ENCODE results near the gene PRRT1. TPM values are rescaled to one million over a fixed set of nuclear protein-coding genes. Genes with fewer than 3 reads are reported as not detected.
"Not testable (repeated sequence)": the region's sequence is repeated elsewhere in the genome, so short reads cannot be mapped to it uniquely, and the experiment has no call there.

The PRRT1 gene
- total RNA-seq, 1 donor from 2014 or later, result 0.20 TPM

DNA sequence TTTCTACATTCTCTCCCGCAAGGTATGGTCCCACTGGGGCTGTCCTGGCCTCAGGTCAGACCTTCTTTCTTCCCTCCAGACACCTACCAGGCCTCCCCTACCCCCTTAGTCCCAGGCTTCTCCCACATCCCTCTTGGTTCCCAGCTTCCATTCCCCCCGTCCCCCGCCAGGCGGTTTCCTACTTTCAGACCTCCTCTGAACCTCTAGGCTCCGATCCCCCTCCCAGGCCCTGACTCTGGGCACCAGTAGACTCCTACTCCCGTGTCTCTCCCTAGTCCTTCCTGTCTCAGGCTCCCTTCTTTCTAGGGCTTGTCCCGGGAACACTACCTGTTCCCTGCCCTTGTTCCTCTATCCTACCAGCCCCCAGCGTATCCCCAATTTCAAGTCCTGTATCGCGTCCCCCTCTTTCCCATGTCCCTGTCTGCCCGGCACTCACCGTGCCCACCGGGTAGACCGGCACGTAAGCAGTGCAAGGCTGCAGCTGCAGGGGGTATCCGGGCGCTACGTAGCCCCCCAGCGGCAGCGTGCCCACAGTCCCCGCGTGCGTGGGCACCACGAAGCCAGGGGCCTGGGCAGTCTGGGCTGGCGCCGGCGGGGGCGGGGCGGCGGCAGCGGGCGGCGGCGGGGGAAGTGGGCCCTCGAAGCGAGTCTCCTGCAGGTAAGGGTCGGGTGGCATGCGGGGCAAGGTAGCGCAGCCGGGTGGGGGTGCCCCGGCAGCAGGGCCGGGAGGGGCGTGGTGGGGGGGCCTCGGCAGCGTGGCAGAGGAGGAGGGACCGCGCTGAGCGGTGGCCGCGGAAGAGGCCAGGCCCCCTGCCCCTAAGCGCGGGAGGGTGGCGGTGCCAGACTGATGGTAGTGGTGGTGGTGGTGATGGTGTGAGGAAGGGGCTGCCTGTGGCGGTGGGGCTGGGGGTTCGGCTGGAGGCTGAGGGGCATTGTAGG is 1.5 kb downstream of the PRRT1 start:
- DNase-seq, result no peak

DNA sequence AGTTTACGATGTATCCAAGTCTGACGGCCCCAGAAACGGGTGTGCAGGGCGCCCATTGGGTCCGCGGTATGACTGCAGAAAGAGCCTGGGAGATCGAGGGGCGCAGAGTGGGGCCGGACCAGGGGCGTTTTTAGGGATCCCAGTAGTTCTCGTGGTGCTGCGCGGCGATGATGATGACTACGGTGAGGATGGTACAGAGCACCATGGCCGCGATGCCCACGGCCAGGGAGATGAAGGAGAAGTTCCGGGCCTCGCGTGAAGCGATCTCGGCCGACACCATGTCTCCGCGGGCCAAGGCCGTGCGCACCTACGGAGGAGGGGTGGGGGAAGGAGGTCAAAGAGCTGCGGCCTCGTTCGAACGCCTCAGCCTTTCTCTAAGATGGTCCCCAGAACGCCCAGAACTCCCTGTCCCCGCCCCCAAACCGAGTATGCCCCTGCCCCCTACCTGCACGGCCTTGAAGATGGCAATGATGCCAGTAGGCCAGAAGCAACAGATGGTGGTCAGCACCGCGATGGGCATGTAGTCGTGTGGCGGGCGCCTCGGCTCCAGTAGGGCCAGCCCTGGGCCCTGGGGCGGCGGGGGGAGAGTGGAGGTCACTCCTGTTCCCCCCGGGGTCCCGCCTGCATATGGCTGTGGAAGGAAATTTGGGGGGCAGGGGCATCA is 2.5 kb downstream of the PRRT1 start:
- no peak for DNase-seq

DNA sequence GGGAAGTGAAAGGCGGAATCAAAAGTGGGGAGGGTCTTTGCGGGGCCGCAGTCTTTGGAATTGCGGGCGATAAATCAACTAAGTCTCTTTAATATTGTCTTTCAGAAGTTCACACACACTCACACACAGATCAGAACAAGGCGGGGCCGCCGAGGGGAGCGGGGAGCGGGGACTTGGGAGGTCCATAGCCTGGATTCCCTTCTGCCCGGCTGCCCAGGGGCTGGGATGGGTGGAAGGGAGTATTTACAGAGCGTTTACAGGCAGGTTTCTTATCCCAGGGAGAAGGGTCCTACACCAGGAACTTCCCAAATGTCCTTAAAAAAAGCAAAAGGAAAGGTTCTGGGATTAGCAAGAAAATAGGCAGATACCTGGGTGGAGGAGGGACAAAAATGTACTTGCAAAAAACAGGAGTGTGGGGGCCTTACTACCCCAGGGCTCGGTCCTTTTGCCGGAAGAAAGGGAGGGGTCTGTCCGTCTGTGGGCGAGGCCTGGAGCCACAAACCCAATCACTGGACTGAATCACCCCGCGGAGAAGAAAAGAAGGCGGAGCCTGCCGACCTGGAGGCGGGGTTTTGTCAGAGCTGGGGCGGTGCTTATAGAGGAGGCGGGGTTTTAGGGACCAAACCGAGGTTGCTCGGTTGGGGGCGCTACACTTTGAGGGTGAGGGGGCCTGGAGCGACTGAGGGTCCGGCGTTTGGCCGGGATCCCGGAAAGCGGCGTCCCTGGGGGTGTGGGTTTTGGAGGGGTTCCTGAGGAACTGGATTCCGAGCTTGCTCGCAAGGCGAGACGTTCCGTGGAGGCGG is 3.2 kb downstream of the PRRT1 start:
- DNase-seq, result peak; percentile 48

DNA sequence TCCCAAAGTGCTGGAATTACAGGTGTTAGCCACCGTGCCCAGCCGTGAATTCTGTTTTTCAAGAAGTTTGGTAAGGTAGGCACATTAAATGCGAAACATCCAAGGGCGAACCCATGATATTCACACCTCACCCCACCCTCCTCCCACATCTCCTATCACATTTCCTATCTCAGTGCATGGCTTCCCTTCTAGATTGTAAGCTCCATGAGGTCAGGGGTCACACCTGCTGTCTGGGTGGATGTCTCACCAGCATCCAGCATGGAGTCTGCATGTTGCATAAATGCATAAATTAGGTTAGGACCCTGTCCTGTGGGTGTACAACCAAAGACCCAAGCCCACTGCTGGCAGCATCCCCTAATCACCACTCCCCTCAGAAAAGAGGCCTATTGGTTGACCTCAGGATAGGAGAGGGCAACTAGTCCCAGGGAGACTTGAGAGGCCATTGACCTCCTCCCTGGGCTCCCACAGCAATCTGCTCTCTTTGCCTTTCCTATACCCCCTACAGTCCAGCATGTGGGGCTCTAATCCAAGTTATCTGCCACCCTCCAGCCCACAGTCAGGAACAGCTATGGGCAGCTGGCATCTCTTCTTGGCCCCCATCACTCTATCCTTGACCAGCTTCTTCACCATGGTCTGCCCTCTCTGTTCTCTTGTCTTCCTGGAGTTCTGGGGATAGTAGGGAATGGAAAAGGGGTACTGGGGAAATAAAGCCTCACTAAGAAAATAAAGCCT is 4.2 kb downstream of the PRRT1 start:
- no peak for DNase-seq

DNA sequence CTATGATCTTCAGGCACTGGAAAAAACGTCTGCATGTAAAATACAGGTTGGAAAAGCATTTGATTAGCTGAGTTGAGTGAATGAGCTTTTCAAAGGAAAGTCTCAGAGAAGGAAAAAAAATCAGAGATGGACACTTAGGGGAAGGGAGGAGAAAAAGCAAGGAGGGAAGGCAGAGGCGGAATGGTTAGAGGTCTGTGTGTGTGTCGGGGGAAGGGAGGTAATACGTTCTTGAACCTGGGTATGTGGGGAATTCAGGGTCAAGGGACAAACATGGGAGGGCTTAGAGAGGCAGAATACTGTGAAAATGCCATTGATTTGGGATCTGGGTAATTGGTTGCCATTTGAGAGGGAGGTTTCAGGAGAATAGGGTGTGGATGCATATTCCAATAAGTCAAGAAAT is 5.1 kb downstream of the PRRT1 start:
- DNase-seq, result no peak

DNA sequence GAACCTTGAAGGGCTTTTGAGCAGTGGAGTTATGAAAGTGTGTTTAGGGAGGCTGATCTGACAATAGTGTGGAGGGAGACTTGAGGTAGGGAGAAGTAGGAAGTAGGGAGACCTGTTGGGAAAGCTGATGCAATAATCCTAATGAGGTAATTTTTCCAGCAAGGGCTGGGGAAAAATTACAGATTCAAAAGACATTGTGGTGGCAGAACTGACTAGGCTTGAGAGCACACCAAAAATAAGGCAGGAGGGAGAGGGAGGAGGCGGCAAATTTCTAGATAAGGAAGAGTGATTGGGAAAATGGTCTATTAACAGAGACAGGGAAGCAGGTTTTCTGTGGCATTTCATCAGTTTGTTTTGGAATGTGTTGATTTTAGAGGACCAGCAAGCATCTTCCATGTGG is 5.5 kb downstream of the PRRT1 start:
- DNase-seq, result no peak

DNA sequence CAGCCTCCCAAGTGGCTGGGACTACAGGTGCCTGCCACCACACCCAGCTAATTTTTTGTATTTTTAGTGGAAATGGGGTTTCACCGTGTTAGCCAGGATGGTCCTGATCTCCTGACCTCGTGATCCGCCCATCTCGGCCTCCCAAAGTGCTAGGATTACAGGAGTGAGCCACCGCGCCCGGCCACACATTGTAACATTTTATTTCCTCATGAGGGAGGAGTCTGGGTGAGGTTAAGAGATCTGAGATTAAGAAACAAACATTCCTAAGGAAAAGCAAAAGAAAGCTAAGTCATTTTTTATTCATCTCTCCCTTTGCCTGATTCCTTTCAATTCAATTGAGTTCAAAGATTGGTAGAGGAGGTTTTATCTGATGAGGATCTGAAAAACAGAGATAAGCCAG is 7.5 kb downstream of the PRRT1 start:
- DNase-seq, result not testable (repeated sequence)

DNA sequence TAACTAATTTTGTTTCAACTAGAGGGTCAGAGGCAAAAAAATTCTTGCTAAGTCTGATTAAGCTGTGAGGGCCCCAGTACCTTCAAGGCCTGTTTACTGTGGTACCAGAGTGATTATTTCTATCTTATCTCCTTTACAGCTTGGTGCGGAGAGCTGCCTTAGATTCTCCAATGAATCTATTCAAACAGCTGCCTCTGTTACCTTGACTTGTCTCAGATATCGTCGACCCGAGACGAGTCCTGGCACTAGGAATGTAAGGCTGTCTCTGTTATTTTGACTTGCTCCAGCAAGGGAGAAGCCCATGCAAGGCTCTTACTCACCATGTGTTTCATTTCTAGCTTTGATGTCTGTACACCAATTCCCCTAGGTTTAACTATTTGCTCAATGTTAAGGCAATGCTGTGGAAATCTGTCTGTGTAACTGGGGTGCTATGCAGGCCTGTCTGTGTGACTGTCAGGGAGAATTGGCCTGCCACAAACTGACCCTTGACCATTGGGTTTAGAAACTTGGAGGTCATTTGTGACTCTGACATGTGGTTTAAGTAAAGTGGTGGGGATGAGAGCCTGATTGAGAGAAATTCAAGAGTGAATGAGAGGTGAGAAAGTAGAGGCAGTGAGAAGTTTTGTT is 11.2 kb downstream of the PRRT1 start:
- DNase-seq, result no peak

DNA sequence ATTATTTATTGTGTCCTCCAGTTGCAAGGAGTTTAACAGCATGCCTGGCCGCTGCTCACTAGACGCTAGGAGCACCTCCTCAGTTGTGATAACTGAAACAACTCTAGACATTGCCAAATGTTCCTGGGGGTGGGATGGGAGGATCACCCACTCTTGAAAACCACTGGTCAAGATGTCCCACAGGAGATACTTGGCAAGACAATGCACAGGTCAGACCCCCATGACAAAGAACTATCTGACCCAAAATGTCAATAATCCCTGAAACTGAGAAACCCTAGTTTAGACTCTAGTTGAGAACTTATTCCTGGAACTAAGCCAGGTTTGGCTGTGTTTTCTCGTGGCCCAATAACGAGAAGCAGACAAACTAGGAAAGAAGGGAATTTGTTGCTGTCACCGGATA is 12.1 kb downstream of the PRRT1 start:
- DNase-seq, result no peak

DNA sequence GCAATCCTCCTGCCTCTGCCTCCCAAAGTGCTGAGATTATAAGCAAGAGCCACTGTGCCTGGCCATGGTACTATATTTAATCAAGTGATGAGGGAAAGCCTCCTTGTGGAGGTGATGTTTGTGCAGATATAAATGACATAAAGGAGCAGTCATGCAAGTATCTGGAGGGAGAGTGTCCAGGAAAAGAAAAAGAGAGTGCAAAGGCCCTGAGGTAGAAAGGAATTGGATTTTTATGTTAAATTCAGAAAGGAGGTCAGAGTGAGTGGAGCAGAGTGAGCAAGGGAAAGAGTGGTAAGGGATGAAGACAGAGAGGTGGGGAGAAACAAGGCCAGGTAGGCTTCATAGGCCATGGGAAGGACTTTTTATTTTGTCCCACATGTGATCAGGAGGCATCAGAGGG is 14.3 kb downstream of the PRRT1 start:
- no peak for DNase-seq

DNA sequence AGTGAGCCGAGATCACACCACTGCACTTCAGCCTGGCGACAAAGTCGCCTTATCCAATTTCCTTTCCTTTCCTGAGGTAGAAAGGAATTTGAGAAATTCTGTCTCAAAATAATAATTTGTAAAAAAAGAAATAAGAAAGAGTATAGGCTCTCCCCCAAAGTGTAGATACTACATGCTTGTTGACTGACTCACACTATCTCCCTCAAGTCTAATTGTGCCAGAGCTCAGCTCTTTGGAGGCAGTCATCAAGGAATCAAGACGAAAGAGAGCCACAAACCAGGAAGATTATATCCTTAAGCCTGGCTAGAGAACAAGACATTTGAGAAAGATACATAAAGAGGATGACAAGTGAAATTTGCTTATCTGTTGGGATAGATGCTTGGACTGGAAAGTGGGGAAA is 18.0 kb downstream of the PRRT1 start:
- DNase-seq, result no peak

DNA sequence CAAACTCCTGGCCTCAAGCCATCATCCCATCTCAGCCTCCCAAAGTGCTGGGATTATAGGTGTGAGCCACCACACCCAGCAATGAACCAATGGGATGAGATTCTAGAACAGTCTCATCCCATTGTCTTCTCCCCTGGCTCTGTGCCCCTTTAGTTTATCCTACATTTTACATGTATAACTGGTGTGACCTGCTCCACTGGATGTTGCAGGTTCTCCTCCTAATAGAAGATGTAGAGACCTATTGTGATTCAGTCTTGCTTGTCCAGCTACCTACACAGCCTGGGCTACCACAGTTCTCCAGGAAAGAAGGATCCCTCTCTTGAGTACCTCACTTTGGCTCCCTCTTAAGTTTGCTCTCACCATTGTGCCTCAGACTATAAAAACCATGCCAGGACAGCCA is 19.6 kb downstream of the PRRT1 start:
- no peak for DNase-seq

DNA sequence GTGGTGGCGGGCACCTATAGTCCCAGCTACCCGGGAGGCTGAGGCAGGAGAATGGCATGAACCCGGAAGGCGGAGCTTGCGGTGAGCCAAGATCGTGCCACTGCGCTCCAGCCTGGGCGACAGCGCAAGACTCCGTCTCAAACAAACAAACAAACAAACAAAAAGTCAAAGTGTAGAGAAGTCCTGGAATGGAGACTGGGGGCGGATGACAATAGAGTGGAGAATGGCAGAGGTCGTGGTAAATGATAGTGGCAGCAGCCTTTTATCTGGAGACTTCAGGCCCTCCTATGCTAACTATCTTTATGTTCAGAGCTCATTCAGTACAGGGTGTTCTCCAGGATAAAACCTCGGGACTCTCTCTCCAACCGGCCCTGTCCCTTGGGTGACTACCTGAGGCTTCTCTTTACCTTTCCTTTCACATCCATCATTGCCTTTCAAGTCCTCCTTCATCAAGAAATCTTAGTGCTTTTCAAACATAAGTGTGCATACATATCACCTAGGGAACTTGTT is 20.2 kb downstream of the PRRT1 start:
- DNase-seq, result no peak

DNA sequence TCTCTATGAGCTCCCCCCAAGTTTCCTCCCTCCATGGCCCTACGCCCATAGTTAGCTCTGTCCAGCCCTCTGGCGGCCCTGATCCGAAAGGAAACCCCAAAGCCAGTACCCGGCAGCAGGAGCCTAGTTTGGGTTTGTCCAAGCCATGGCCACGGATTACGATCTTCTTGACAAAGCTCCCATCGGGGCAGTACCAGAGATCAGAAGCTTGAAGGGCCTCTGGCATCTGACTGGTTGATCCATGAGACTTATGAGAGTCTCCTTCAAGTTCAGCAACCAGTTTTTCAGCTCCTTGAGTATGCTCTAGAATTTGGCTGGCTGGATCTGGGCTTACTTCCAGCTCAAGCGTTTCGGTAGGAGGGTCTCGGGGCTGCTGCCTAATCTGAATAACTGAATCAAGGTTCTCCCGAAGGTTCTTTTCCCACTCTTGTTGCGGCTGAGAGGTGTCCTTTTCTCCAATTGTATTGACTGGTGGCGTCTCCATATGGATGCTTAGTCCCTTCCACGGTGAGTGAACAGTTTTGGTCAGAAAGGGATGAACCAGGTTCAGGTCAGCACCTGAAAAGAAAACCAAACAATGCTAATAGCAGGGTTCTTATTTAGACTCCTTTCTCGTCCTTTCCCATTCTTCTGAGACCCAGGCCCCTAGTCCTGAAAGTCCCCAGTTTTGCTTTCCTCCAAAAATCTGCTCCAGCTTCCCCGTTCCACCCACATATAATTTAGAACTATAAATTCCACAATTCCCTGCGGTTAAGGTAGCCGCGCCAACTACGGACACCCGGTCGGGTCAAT is 22.2 kb downstream of the PRRT1 start:
- peak; percentile 95 for DNase-seq

DNA sequence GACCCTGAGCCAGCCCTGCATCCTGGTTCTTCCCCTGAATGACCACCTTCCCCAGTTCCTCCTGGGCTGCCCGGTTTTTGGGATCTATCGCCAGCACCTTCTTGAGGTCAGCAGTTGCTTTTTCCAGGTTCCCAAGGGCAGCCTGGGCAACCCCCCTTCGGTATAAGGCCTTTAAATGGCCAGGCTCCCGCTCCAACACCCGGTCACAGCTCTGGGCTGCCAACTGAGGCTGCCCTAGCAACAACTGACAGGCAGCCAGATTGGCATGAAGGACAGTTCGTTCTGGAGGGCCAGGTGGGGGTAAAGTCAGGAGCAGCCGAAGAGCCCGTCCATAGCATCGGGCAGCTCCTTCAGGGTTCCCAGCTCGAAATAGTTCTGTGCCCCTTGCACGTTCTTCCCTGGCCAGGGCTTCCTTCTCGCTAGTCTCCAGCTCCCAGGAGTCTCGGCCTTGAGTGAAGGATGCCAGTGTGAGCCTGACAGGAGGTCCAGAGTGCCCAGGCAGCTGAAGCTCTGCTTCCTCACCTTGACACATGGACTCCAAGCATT is 22.9 kb downstream of the PRRT1 start:
- DNase-seq, result no peak

DNA sequence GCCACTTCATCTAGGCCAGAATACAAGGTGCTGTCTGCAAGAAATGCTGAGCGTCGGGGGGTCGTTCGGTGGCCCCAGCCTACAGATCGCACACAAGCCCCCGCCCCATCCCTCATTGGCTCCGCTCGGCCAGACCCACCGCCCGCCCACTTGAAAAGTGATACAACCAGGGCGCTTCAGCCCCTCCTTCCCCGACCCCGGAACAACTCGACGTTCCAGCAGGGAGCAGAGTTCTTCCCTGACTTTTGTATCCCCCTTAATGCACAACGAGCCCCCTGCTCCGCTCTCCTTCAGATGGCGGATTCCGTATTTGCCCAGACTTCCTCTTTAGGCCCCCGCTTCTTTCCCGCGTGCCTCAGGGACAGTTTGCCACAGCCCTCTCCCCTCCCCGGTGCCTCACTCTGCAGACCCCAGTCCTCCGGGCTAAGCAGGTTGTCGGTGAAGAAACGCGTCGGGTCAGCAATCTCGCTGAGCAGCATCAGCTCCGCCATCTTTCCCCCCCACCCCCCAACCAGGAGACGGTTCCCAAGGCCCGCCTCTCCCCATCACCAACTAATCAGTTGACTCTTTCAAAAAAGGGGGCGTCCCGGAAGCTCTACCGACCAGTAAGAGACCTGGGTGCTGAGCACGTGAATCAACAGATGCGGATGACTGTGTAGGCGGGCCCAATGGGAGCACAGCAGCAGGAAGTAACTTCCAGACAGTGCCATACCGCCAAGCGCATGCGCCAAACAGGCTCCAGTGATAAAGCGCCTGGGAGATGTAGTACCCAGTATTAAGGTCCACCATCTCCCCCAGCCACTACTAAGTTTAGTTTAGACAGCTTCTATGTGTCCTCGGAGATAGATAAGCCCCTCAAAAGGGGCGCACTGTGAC is 23.8 kb downstream of the PRRT1 start, which contains the start of gene ATF6B:
TSS of gene ATF6B (minus strand) at position 530 of the 876 bp plus-strand sequence. CDS start at position 491, 39 bp downstream.
- DNase-seq, result peak; percentile 100

DNA sequence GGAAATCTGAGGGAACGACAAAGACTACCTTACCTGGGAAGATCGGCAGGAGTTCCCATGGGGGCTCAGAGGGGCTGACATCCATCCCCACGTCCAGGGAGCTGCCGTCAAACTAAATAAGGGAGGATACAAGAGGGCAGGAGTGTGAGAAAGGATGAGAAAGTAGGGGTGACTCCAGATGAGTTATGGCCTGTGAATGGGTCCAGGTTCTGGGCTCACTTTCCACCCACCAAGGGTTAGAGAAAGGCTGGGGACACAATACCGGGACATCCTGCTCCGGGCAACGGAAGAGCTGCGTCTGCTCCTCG is 24.4 kb downstream of the PRRT1 start:
- no peak for DNase-seq

DNA sequence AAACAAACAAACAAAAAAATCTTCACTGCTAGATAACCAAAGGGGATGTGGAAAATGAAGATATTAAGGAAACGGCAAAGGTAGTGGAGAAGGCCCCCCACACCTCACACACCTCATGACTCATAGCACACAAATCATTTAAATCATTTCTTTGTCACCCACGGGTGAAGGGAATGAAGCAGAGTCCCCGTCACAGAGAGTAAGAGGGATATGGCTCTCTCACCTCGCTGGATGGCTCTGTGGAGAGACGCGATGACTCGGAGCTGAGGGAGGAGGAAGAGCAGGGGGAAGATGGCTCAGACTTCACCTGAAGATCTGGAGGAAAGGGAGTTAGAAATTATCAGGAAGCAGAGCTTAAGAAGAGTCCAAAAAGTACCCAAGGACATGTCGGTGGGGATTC is 24.9 kb downstream of the PRRT1 start:
- no peak for DNase-seq

DNA sequence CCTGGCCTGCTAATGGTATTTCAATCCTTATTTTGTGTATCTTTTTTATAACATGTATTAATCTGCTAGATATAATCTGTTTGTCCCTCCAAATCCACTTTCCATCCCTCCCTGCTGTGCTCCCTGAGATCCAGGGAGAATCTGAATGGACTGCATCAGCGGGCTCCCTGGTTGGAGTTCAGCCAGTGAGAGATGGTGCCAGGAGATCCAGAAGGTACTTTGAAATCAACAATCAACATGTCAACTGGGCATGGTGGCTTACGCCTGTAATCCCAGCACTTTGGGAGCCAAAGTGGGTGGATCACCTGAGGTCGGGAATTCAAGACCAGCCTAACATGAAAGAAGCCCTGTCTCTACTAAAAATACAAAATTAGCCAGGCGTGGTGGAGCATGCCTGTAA is 28.1 kb downstream of the PRRT1 start:
- DNase-seq, result no peak

All from skin of body (tissue), 2 donors.